GM23248 (cell line): Measurements from ENCODE around the gene OR6Y1.

Source experiments
- EZH2 ChIP-seq: fragments of 200-600 bp; sonication (generic); IDR thresholded peaks from 2 replicates; pipeline ENCODE4 v1.6.1; 2018; ENCODE audit warnings: antibody characterized with exemption, mild to moderate bottlenecking; ENCODE audit not compliant: insufficient read depth, poor library complexity, severe bottlenecking
- EZH2phosphoT487 ChIP-seq: fragments of 200-600 bp; sonication (generic); IDR thresholded peaks from 2 replicates; pipeline ENCODE4 v1.6.1; 2018; ENCODE audit warnings: antibody characterized with exemption, moderate library complexity, mild to moderate bottlenecking, low read depth; ENCODE audit not compliant: insufficient read depth

GRCh38 chr1:158527190-158527815 lies 26.9 kb downstream of the OR6Y1 start:
- TF ChIP-seq EZH2 (no peak), EZH2phosphoT487 (no peak)
